IMR-90 (cell line): ENCODE data around the gene VPS37C. TPM values are rescaled to one million over a fixed set of nuclear protein-coding genes. Genes with fewer than 3 reads are reported as not detected.
A peak's percentile ranks its signal among the peaks of the same experiment; 100 is the strongest.

Experiments
- ATAC-seq: fragments of 200-7000 bp; cut with Tn5 transposase; 2 replicates; pipeline ENCODE4 v1.9.1; 2020; ENCODE audit warnings: low read depth, mild to moderate bottlenecking, moderate library complexity
- BruUV-seq: library from RNA; stranded (reverse); fragments of 400-500 nt; replicated peaks from 2 replicates; lab custom pipeline; 2021; lab: Mats Ljungman, UMichigan
- CTCF ChIA-PET: fragments of 300-600 bp; formaldehyde crosslinking; extraction: SDS; loops from one replicate; lab custom pipeline; 2021; ENCODE audit warnings: antibody characterized with exemption; lab: Yijun Ruan, JAX
- POLR2A ChIA-PET: fragments of 300-600 bp; sonication (Branson Sonifier 250); formaldehyde crosslinking; loops from one replicate; lab custom pipeline; 2022; ENCODE audit warnings: antibody characterized with exemption; ENCODE audit not compliant: unreplicated experiment; lab: Charles Lee
- DNase-seq: peaks from one replicate; pipeline ENCODE4 v3.0.0; 2013
- H2AFZ ChIP-seq: replicated peaks from 2 replicates; pipeline ENCODE3; 2013; ENCODE audit warnings: low read length, mild to moderate bottlenecking; ENCODE audit not compliant: poor library complexity
- H2AK5ac ChIP-seq: 2 replicates; pipeline ENCODE4 v1.6.1; 2013; ENCODE audit warnings: low read depth, low read length, inconsistent platforms
- H2AK9ac ChIP-seq: replicated peaks from 2 replicates; pipeline ENCODE3; 2013; ENCODE audit warnings: mild to moderate bottlenecking, low read depth, low read length, moderate library complexity; ENCODE audit not compliant: poor library complexity
- H2BK120ac ChIP-seq: 2 replicates; pipeline ENCODE4 v1.6.1; 2013; ENCODE audit warnings: low read depth, low read length, inconsistent platforms
- H2BK15ac ChIP-seq: 3 replicates; pipeline ENCODE4 v1.6.1; 2013; ENCODE audit warnings: low read depth, low read length, inconsistent platforms
- H2BK20ac ChIP-seq: 2 replicates; pipeline ENCODE4 v1.6.1; 2013; ENCODE audit warnings: low read depth, mild to moderate bottlenecking, inconsistent platforms, low read length, moderate library complexity
- H2BK5ac ChIP-seq: 2 replicates; pipeline ENCODE4 v1.6.1; 2013; ENCODE audit warnings: mild to moderate bottlenecking, low read depth, low read length, inconsistent platforms; ENCODE audit not compliant: poor library complexity, severe bottlenecking
- H3K14ac ChIP-seq: replicated peaks from 2 replicates; pipeline ENCODE4 v1.6.1; 2013; ENCODE audit warnings: low read depth, low read length, inconsistent platforms
- H3K18ac ChIP-seq: 2 replicates; pipeline ENCODE4 v1.6.1; 2013; ENCODE audit warnings: low read depth, low read length, control low read depth
- H3K23ac ChIP-seq: 2 replicates; pipeline ENCODE4 v1.6.1; 2013; ENCODE audit warnings: low read depth, low read length, inconsistent platforms
- H3K27ac ChIP-seq: 2 replicates; pipeline ENCODE4 v1.5.1; 2013; ENCODE audit warnings: mild to moderate bottlenecking, control low read depth, low read length; ENCODE audit not compliant: insufficient read depth
- H3K27me3 ChIP-seq: 2 replicates; pipeline ENCODE4 v1.6.1; 2013; ENCODE audit warnings: low read length; ENCODE audit not compliant: control insufficient read depth, insufficient read depth
- H3K36me3 ChIP-seq: 2 replicates; pipeline ENCODE4 v1.6.1; 2013; ENCODE audit warnings: low read length, mixed read lengths; ENCODE audit not compliant: control insufficient read depth, insufficient read depth
- H3K4ac ChIP-seq: 2 replicates; pipeline ENCODE4 v1.6.1; 2013; ENCODE audit warnings: low read depth, low read length, inconsistent platforms
- H3K4me1 ChIP-seq: 2 replicates; pipeline ENCODE4 v1.6.1; 2013; ENCODE audit warnings: low read length, mixed read lengths; ENCODE audit not compliant: control insufficient read depth, insufficient read depth
- H3K4me2 ChIP-seq: 2 replicates; pipeline ENCODE4 v1.6.1; 2013; ENCODE audit warnings: low read depth, mild to moderate bottlenecking, control low read depth, low read length, moderate library complexity
- H3K4me3 ChIP-seq: 2 replicates; pipeline ENCODE4 v1.5.1; 2013; ENCODE audit warnings: low read depth, mild to moderate bottlenecking, control low read depth, low read length, moderate library complexity; ENCODE audit not compliant: insufficient read depth
- H3K56ac ChIP-seq: 2 replicates; pipeline ENCODE4 v1.6.1; 2013; ENCODE audit warnings: low read length, inconsistent platforms; ENCODE audit not compliant: insufficient read depth; ENCODE audit errors: extremely low read depth
- H3K79me1 ChIP-seq, 2 experiments: 2 replicates each; pipeline ENCODE4 v1.6.1; 2013; ENCODE audit warnings: low read length in 2 of 2, inconsistent platforms in 1 of 2, low read depth in 1 of 2
- H3K9ac ChIP-seq: 2 replicates; pipeline ENCODE4 v1.6.1; 2013; ENCODE audit warnings: low read depth, low read length, control low read depth
- H3K9me1 ChIP-seq: 2 replicates; pipeline ENCODE4 v1.6.1; 2013; ENCODE audit warnings: low read length, inconsistent platforms; ENCODE audit not compliant: insufficient read depth
- H3K9me3 ChIP-seq: 2 replicates; pipeline ENCODE4 v1.6.1; 2013; ENCODE audit warnings: low read length; ENCODE audit not compliant: control insufficient read depth, insufficient read depth
- H4K20me1 ChIP-seq: 2 replicates; pipeline ENCODE4 v1.6.1; 2013; ENCODE audit warnings: low read length, inconsistent platforms; ENCODE audit not compliant: insufficient read depth
- H4K5ac ChIP-seq: 2 replicates; pipeline ENCODE4 v1.6.1; 2013; ENCODE audit warnings: mild to moderate bottlenecking, low read depth, low read length, control low read depth
- H4K8ac ChIP-seq, 2 experiments: 2 replicates each; pipeline ENCODE4 v1.6.1; 2013; ENCODE audit warnings: low read depth in 2 of 2, low read length in 2 of 2, control low read depth in 1 of 2, inconsistent platforms in 1 of 2
- H4K91ac ChIP-seq: 2 replicates; pipeline ENCODE4 v1.6.1; 2013; ENCODE audit warnings: low read depth, low read length, inconsistent platforms; ENCODE audit not compliant: insufficient read depth
- BHLHE40 ChIP-seq: fragments of 150-350 bp; IDR thresholded peaks from 2 replicates; pipeline ENCODE4 v1.6.1; 2016; ENCODE audit warnings: mild to moderate bottlenecking, low read depth, low read length
- CEBPB ChIP-seq: IDR thresholded peaks from 2 replicates; pipeline ENCODE4 v1.6.1; 2012; ENCODE audit warnings: low read depth, low read length, improper control_type of control experiment
- CHD1 ChIP-seq: IDR thresholded peaks from 2 replicates; pipeline ENCODE4 v1.6.1; 2012; ENCODE audit warnings: low read depth, low read length, improper control_type of control experiment
- FOS ChIP-seq: fragments of 150-350 bp; IDR thresholded peaks from 2 replicates; pipeline ENCODE4 v1.6.1; 2016; ENCODE audit warnings: low read depth, low read length
- MAFK ChIP-seq: IDR thresholded peaks from 2 replicates; pipeline ENCODE4 v1.6.1; 2012; ENCODE audit warnings: low read depth, low read length, improper control_type of control experiment
- MAZ ChIP-seq: IDR thresholded peaks from 2 replicates; pipeline ENCODE4 v1.6.1; 2012; ENCODE audit warnings: low read depth, mild to moderate bottlenecking, low read length, improper control_type of control experiment, moderate library complexity, borderline replicate concordance
- MXI1 ChIP-seq: IDR thresholded peaks from 2 replicates; pipeline ENCODE4 v1.6.1; 2012; ENCODE audit warnings: low read depth, mild to moderate bottlenecking, low read length, moderate library complexity, borderline replicate concordance
- NFE2L2 ChIP-seq: fragments of 150-350 bp; IDR thresholded peaks from 2 replicates; pipeline ENCODE4 v1.6.1; 2016; ENCODE audit warnings: low read depth, mild to moderate bottlenecking, low read length
- POLR2A ChIP-seq: IDR thresholded peaks from 2 replicates; pipeline ENCODE4 v1.6.1; 2012; ENCODE audit warnings: mild to moderate bottlenecking, low read depth, low read length
- RAD21 ChIP-seq: IDR thresholded peaks from 2 replicates; pipeline ENCODE4 v1.6.1; 2012; ENCODE audit warnings: low read length, improper control_type of control experiment
- RCOR1 ChIP-seq: IDR thresholded peaks from 2 replicates; pipeline ENCODE4 v1.6.1; 2012; ENCODE audit warnings: mild to moderate bottlenecking, low read length, improper control_type of control experiment; ENCODE audit not compliant: insufficient replicate concordance
- RFX5 ChIP-seq: IDR thresholded peaks from 2 replicates; pipeline ENCODE4 v1.8.0; 2012; ENCODE audit warnings: low read depth, mild to moderate bottlenecking, low read length, moderate library complexity
- SMC3 ChIP-seq: fragments of 150-350 bp; IDR thresholded peaks from 2 replicates; pipeline ENCODE4 v1.6.1; 2016; ENCODE audit warnings: low read depth, mild to moderate bottlenecking, antibody characterized with exemption, low read length, moderate library complexity
- WGBS, 2 experiments: methylation state at CpG; one replicate each; pipeline versions ENCODE4 v1.1.5 to v1.1.7; 2013; ENCODE audit warnings: missing lambda C conversion rate in 2 of 2; ENCODE audit not compliant: insufficient read length in 1 of 2; ENCODE audit errors: extremely low coverage in 2 of 2; 5-methylcytosine and 5-hydroxymethylcytosine counted together
- dilution Hi-C: fragments of 300-500 bp; cut with HindIII; formaldehyde crosslinking; loops from one replicate; pipeline ENCODE4 v1.14.3; 2018; ENCODE audit warnings: low sequenced_read_pairs; ENCODE audit not compliant: unreplicated experiment
- in situ Hi-C: fragments of 300-500 bp; cut with MboI; formaldehyde crosslinking; loops from 3 replicates; pipeline ENCODE4 v1.14.3; 2019; ENCODE audit warnings: low sequenced_read_pairs, inconsistent platforms, mixed read lengths
- intact Hi-C: fragments of 100-400 bp; cut with micrococcal nuclease; formaldehyde crosslinking; loops from 2 replicates; pipeline ENCODE4 v1.10.0; 2022
- polyA plus RNA-seq, 3 experiments: library from polyadenylated mRNA; depleted of rRNA; stranded (reverse); fragments of >200 nt; gene quantifications; 2 replicates each; pipeline ENCODE4 v1.2.3, GENCODE V29; 2012; ENCODE audit warnings: low replicate concordance in 1 of 3
- total RNA-seq: library from RNA; depleted of rRNA; stranded (reverse); fragments of >200 nt; gene quantifications from 2 replicates; pipeline ENCODE4 v1.2.3, GENCODE V29; 2012
- TF ChIP-seq, protein P1 (sequence below): fragments of 150-350 bp; IDR thresholded peaks from 2 replicates; pipeline ENCODE4 v1.6.1; 2017; ENCODE audit warnings: mild to moderate bottlenecking, antibody characterized with exemption, low read length, low read depth
- TF ChIP-seq, protein P2 (sequence below): conservative IDR thresholded peaks from 2 replicates; pipeline ENCODE4 v1.5.1; 2012; ENCODE audit warnings: mild to moderate bottlenecking, low read depth, low read length, improper control_type of control experiment
- TF ChIP-seq, protein P3 (sequence below): fragments of 150-350 bp; IDR thresholded peaks from 2 replicates; pipeline ENCODE4 v1.6.1; 2016; ENCODE audit warnings: low read depth, mild to moderate bottlenecking, low read length, moderate library complexity, borderline replicate concordance

The VPS37C gene
- total and polyA plus RNA-seq, 2 of the 4 experiments (the other 2 are of a cell fraction) = 3.2 to 13.2 TPM

DNA sequence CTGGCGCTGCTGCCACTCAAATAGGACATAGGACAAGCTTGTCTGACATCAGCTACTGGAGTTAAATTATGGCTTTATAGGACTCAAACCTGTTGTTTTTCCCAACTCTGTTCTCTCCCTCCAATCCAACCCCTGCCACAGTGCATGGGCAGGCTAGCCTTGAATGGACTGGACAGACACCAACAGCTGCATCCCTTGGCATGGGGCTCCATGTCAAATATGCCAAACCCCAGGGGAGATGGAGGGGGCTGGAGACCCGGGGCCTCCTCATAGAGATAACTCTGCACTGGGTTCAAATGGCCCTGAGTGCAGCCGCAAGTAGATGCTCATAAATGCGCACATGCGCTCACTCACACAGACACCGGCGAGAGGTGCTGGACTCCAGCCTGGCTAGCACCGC lies 30.0 kb downstream of the VPS37C start:
- H3K23ac ChIP-seq = no peak overlapping the region
- H4K91ac ChIP-seq = no peak overlapping the region
- H3K14ac ChIP-seq = no peak overlapping the region
- H2BK120ac ChIP-seq = 0 out of 2 replicates have a peak overlapping the region, but pooled peaks have one; percentile 9
- intact Hi-C loops = loop anchor here (2.0 kb wide), 1 partner anchor 300 kb away; no protein-coding TSS in a partner anchor
- no peak overlapping the region for H3K18ac ChIP-seq
- in situ Hi-C loops = no loop called here
- H3K36me3 ChIP-seq = peaks cover 16% of the 10 kb centered on the region; the same call in 1 of the 2 replicates
- peaks cover 3 to 27% of the 10 kb centered on the region in 2 experiments; a peak in 2 of 4 replicates for H3K79me1 ChIP-seq
- ChIA-PET CTCF (no interaction called here), POLR2A (interaction anchor here (0.6 kb wide), 1 partner anchor 17 kb away, joined by 3 read pairs; no protein-coding TSS in a partner anchor)
- TF ChIP-seq MAZ (no peak), FOS (no peak), BHLHE40 (no peak), RCOR1 (no peak), POLR2A (no peak), SMC3 (no peak), RAD21 (no peak), CEBPB (no peak), MAFK (no peak), CHD1 (no peak), RFX5 (no peak), NFE2L2 (no peak), MXI1 (no peak)
- TF ChIP-seq, protein P1, sequence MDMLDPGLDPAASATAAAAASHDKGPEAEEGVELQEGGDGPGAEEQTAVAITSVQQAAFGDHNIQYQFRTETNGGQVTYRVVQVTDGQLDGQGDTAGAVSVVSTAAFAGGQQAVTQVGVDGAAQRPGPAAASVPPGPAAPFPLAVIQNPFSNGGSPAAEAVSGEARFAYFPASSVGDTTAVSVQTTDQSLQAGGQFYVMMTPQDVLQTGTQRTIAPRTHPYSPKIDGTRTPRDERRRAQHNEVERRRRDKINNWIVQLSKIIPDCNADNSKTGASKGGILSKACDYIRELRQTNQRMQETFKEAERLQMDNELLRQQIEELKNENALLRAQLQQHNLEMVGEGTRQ = no peak
- TF ChIP-seq, protein P2, sequence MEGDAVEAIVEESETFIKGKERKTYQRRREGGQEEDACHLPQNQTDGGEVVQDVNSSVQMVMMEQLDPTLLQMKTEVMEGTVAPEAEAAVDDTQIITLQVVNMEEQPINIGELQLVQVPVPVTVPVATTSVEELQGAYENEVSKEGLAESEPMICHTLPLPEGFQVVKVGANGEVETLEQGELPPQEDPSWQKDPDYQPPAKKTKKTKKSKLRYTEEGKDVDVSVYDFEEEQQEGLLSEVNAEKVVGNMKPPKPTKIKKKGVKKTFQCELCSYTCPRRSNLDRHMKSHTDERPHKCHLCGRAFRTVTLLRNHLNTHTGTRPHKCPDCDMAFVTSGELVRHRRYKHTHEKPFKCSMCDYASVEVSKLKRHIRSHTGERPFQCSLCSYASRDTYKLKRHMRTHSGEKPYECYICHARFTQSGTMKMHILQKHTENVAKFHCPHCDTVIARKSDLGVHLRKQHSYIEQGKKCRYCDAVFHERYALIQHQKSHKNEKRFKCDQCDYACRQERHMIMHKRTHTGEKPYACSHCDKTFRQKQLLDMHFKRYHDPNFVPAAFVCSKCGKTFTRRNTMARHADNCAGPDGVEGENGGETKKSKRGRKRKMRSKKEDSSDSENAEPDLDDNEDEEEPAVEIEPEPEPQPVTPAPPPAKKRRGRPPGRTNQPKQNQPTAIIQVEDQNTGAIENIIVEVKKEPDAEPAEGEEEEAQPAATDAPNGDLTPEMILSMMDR = no peak
- TF ChIP-seq, protein P3, sequence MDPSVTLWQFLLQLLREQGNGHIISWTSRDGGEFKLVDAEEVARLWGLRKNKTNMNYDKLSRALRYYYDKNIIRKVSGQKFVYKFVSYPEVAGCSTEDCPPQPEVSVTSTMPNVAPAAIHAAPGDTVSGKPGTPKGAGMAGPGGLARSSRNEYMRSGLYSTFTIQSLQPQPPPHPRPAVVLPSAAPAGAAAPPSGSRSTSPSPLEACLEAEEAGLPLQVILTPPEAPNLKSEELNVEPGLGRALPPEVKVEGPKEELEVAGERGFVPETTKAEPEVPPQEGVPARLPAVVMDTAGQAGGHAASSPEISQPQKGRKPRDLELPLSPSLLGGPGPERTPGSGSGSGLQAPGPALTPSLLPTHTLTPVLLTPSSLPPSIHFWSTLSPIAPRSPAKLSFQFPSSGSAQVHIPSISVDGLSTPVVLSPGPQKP = no peak
- H2AK9ac ChIP-seq = no peak overlapping the region
- 97% methylated on average over 7 of the region's 8 CpGs; no CpG with 5 or more reads in 1 of the 2 experiments for WGBS, 2 experiments
- no peak overlapping the region for H4K8ac ChIP-seq
- no peak overlapping the region for H2BK20ac ChIP-seq
- H2AFZ ChIP-seq = no peak overlapping the region
- no peaks in the 10 kb centered on the region for H3K9me3 ChIP-seq
- no peak overlapping the region for H2BK5ac ChIP-seq
- no peak overlapping the region for H4K5ac ChIP-seq
- ATAC-seq (no peak), DNase-seq (no peak)
- BruUV-seq = no TSS peak
- no peak overlapping the region for H2AK5ac ChIP-seq
- H3K9ac ChIP-seq = no peak overlapping the region
- no peak overlapping the region for H3K4ac ChIP-seq
- H3K4me2 ChIP-seq = no peak overlapping the region
- no peaks in the 10 kb centered on the region for H3K27me3 ChIP-seq
- dilution Hi-C loops = no loop called here
- no peak overlapping the region for H2BK15ac ChIP-seq
- peaks cover 42% of the 10 kb centered on the region for H4K20me1 ChIP-seq
- no peak overlapping the region for H3K56ac ChIP-seq
- peaks cover 11% of the 10 kb centered on the region; the same call in 1 of the 2 replicates for H3K9me1 ChIP-seq
- no peak overlapping the region for H3K27ac ChIP-seq
- H3K4me1 ChIP-seq = peaks cover 10% of the 10 kb centered on the region
- H3K4me3 ChIP-seq = no peak overlapping the region
